K562 (cell line): Measurements from ENCODE around the gene CYB5R2. TPM values are rescaled to one million over a fixed set of nuclear protein-coding genes. Genes with fewer than 3 reads are reported as not detected.

ENCODE experiments used
- ATAC-seq: fragments of 200-7000 bp; cut with Tn5 transposase; 3 replicates; pipeline ENCODE4 v1.9.1; 2020; ENCODE audit warnings: moderate library complexity
- BruUV-seq: library from RNA; stranded (reverse); fragments of 400-500 nt; replicated peaks from 2 replicates; lab custom pipeline; 2021; lab: Mats Ljungman, UMichigan
- CTCF ChIA-PET: fragments of 300-600 bp; formaldehyde crosslinking; extraction: SDS; loops from one replicate; lab custom pipeline; 2021; ENCODE audit warnings: low intra/inter-chr PET ratio; lab: Yijun Ruan, JAX
- POLR2A ChIA-PET: fragments of 300-600, 350-650 bp; sonication (Branson Sonifier 250); formaldehyde crosslinking; extraction: SDS; loops from one replicate; lab custom pipeline; 2021; ENCODE audit warnings: antibody characterized with exemption, inconsistent platforms; lab: Yijun Ruan, JAX
- DNase-seq, 4 experiments: peaks; one replicate each; pipeline versions ENCODE4 v3.0.0 to v3.0.0-alpha.2; 2011 to 2018; ENCODE audit warnings: low spot score in 3 of 4, mixed read lengths in 3 of 4; ENCODE audit errors: extremely low read depth in 1 of 4
- FAIRE-seq: peaks from 2 replicates; lab custom pipeline; 2011; peaks lifted over from hg19 to GRCh38; lab: Jason Lieb, UNC
- H2AFZ ChIP-seq: 2 replicates; pipeline ENCODE4 v1.6.0; 2011; ENCODE audit warnings: low read depth, low read length, control low read depth, inconsistent platforms
- H3K27ac ChIP-seq: fragments of 200-600 bp; 3 replicates; pipeline ENCODE4 v1.8.0; 2011; ENCODE audit warnings: low read depth, mild to moderate bottlenecking, control low read depth, inconsistent platforms, low read length, moderate library complexity, mixed read lengths; ENCODE audit errors: extremely low read depth
- H3K27me3 ChIP-seq, 2 experiments: fragments of 300-600 bp in 1 of 2; 2 replicates in 1 of 2; 3 replicates in 1 of 2; pipeline versions ENCODE4 v1.6.0 to v1.8.0; 2011; ENCODE audit warnings: inconsistent platforms in 2 of 2, low read length in 2 of 2, mild to moderate bottlenecking in 1 of 2, mixed read lengths in 1 of 2, moderate library complexity in 1 of 2; ENCODE audit not compliant: control insufficient read depth in 2 of 2, insufficient read depth in 2 of 2
- H3K36me3 ChIP-seq: fragments of 300-600 bp; 3 replicates; pipeline ENCODE4 v1.8.0; 2011; ENCODE audit warnings: mild to moderate bottlenecking, low read length, inconsistent platforms; ENCODE audit not compliant: control insufficient read depth, insufficient read depth
- H3K4me1 ChIP-seq, 2 experiments: fragments of 200-600 bp in 1 of 2; replicated peaks in 1 of 2; 2 replicates in 1 of 2; 3 replicates in 1 of 2; pipeline versions ENCODE4 v1.5.1 to v1.8.0; 2011; ENCODE audit warnings: inconsistent platforms in 2 of 2, low read length in 2 of 2, mild to moderate bottlenecking in 1 of 2, mixed read lengths in 1 of 2, moderate library complexity in 1 of 2; ENCODE audit not compliant: control insufficient read depth in 2 of 2, insufficient read depth in 2 of 2
- H3K4me2 ChIP-seq: 2 replicates; pipeline ENCODE4 v1.6.1; 2011; ENCODE audit warnings: low read length, control low read depth, inconsistent platforms, mixed read lengths; ENCODE audit not compliant: insufficient read depth
- H3K4me3 ChIP-seq: fragments of 200-600 bp; sonication (generic), shearing (Covaris generic); 2 replicates; pipeline ENCODE4 v1.5.1; 2016; ENCODE audit warnings: control low read depth, inconsistent platforms
- H3K79me2 ChIP-seq: fragments of 200-600 bp; 3 replicates; pipeline ENCODE4 v1.8.0; 2011; ENCODE audit warnings: low read length, inconsistent platforms; ENCODE audit not compliant: control insufficient read depth, insufficient read depth
- H3K9ac ChIP-seq, 2 experiments: 2 replicates each; pipeline versions ENCODE4 v1.6.0 to v1.6.1; 2011; ENCODE audit warnings: low read depth in 2 of 2, low read length in 2 of 2, control low read depth in 1 of 2, inconsistent platforms in 1 of 2, mild to moderate bottlenecking in 1 of 2, mixed read lengths in 1 of 2; ENCODE audit not compliant: insufficient read depth in 1 of 2
- H3K9me1 ChIP-seq: one replicate; pipeline ENCODE4 v1.6.0; 2011; ENCODE audit warnings: inconsistent platforms, mild to moderate bottlenecking, low read length, moderate library complexity; ENCODE audit not compliant: control insufficient read depth, insufficient read depth
- H3K9me3 ChIP-seq: replicated peaks from 2 replicates; pipeline ENCODE4 v1.5.1; 2011; ENCODE audit warnings: low read depth, low read length, inconsistent platforms; ENCODE audit not compliant: control insufficient read depth, insufficient read depth
- H4K20me1 ChIP-seq: replicated peaks from 2 replicates; pipeline ENCODE4 v1.6.1; 2011; ENCODE audit warnings: low read length, inconsistent platforms, mixed read lengths; ENCODE audit not compliant: control insufficient read depth, insufficient read depth
- CTCF ChIP-seq, 3 experiments: IDR thresholded peaks in 2 of 3; conservative IDR thresholded peaks in 1 of 3; 2 replicates each; pipeline ENCODE4 v1.5.1; 2011 to 2012; ENCODE audit warnings: low read length in 3 of 3, mild to moderate bottlenecking in 3 of 3, control low read depth in 2 of 3, improper control_type of control experiment in 1 of 3, inconsistent platforms in 1 of 3, low read depth in 1 of 3, mixed read lengths in 1 of 3, moderate library complexity in 1 of 3; ENCODE audit not compliant: insufficient read depth in 2 of 3
- HDAC1 ChIP-seq, 2 experiments: fragments of 450-650 bp; IDR thresholded peaks; 2 replicates each; pipeline ENCODE4 v1.6.1; 2016 to 2017; ENCODE audit warnings: inconsistent platforms in 1 of 2, mild to moderate bottlenecking in 1 of 2, moderate library complexity in 1 of 2
- KHSRP ChIP-seq: fragments of 450-650 bp; IDR thresholded peaks from 2 replicates; pipeline ENCODE4 v1.6.1; 2017
- SLC30A9 ChIP-seq: fragments of 250-450 bp; sonication (Bioruptor Pico); IDR thresholded peaks from 2 replicates; pipeline ENCODE4 v1.8.0; 2022; ENCODE audit warnings: mild to moderate bottlenecking, moderate library complexity
- TBL1XR1 ChIP-seq, 2 experiments: IDR thresholded peaks; 2 replicates each; pipeline ENCODE4 v1.6.1; 2012; ENCODE audit warnings: improper control_type of control experiment in 2 of 2, low read length in 2 of 2, mild to moderate bottlenecking in 1 of 2
- ZBTB8A ChIP-seq: fragments of 450-650 bp; IDR thresholded peaks from 2 replicates; pipeline ENCODE4 v1.6.1; 2018; ENCODE audit warnings: mild to moderate bottlenecking, moderate library complexity; ENCODE audit not compliant: partially characterized antibody
- ZNF146 ChIP-seq: IDR thresholded peaks from one replicate; pipeline ENCODE4 v1.6.1; 2018; ENCODE audit warnings: missing compliant biosample characterization; ENCODE audit not compliant: unreplicated experiment
- WGBS: fragments of 100-300 bp; shearing (Covaris generic); methylation state at CpG from one replicate; pipeline ENCODE4 v1.1.6; 2016; ENCODE audit warnings: low coverage, mixed read lengths; ENCODE audit not compliant: insufficient coverage; ENCODE audit errors: missing lambda C conversion rate; 5-methylcytosine and 5-hydroxymethylcytosine counted together
- in situ Hi-C: fragments of 300-500 bp; cut with MboI; formaldehyde crosslinking; loops from 4 replicates; pipeline ENCODE4 v1.15.0; 2018; ENCODE audit warnings: inconsistent platforms, mixed read lengths
- intact Hi-C: fragments of 100-400 bp; cut with micrococcal nuclease; formaldehyde crosslinking; loops from 2 replicates; pipeline ENCODE4 v1.14.2; 2022
- polyA plus RNA-seq, 8 experiments: library from polyadenylated mRNA; depleted of rRNA in 4 of 8; stranded (reverse) in 5 of 8; unstranded in 3 of 8; fragments of >200 nt; fragmentation: Nextera tagmentation in 2 of 8; fragmentation: Illumina TruSeq in 1 of 8; extraction: Ambion mirVana in 2 of 8; extraction: Trizol in 1 of 8; gene quantifications; 2 replicates each; pipeline versions ENCODE4 v1.2.1 to v1.2.3, GENCODE V29; 2011 to 2014; ENCODE audit warnings: inconsistent platforms in 1 of 8, missing spikeins in 1 of 8
- total RNA-seq, 7 experiments: library from RNA; depleted of rRNA in 6 of 7; stranded (reverse); fragments of >200 nt in 6 of 7; fragmentation: Illumina TruSeq in 2 of 7; extraction: Trizol in 2 of 7; gene quantifications; 2 replicates each; pipeline versions ENCODE4 v1.2.1 to v1.2.3, GENCODE V29; 2011 to 2021; ENCODE audit warnings: low replicate concordance in 1 of 7

Gene CYB5R2
- total and polyA plus RNA-seq, 9 of the 15 experiments (the other 6 are each of a cell fraction or from before 2014, with no cell fraction given), result 8.2 to 28.7 (median 13.6) TPM

- ChIA-PET POLR2A (interaction anchor here (0.5 kb wide), 1 partner anchor 93 kb away, joined by 3 read pairs; no protein-coding TSS in a partner anchor), CTCF (no interaction called here)
- H3K27me3 ChIP-seq, result no peaks in the 10 kb centered on the region; a peak in 1 of 5 replicates
- no peak overlapping the region for H3K4me2 ChIP-seq
- H3K9me3 ChIP-seq, result no peaks in the 10 kb centered on the region
- no peak overlapping the region for H3K9ac ChIP-seq
- no peak for FAIRE-seq
- BruUV-seq, result no TSS peak
- intact Hi-C loops, result no loop called here
- H4K20me1 ChIP-seq, result no peaks in the 10 kb centered on the region
- H3K9me1 ChIP-seq, result no peaks in the 10 kb centered on the region
- TF ChIP-seq ZBTB8A (no peak), SLC30A9 (no peak), TBL1XR1 (IDR thresholded peaks at IDR 0.05; ENCODE audit: low read length in 2 of 2) (no peak), CTCF (IDR thresholded peaks at IDR 0.05 in 2 of 3, conservative IDR thresholded peaks at IDR 0.05 in 1 of 3; ENCODE audit: insufficient read depth in 2 of 3, low read depth in 1 of 3, low read length in 3 of 3) (no peak), KHSRP (no peak), ZNF146 (CRISPR knock-in tag) (no peak), HDAC1 (IDR thresholded peaks at IDR 0.05) (no peak)
- H3K36me3 ChIP-seq, result no peaks in the 10 kb centered on the region
- H2AFZ ChIP-seq, result no peak overlapping the region
- H3K79me2 ChIP-seq, result no peaks in the 10 kb centered on the region
- no peak overlapping the region for H3K4me3 ChIP-seq
- in situ Hi-C loops, result no loop called here
- WGBS, result 0% methylated on average over 3 of the region's 3 CpGs
- no peak for ATAC-seq
- H3K4me1 ChIP-seq, result no peaks in the 10 kb centered on the region
- DNase-seq, result no peak
- no peak overlapping the region for H3K27ac ChIP-seq
Measured at GRCh38 chr11:7621090-7621489, 52.2 kb downstream of the CYB5R2 start.
